DMS153 treated with DMSO at 0.1 percent for 48 hours (cell line): ENCODE results near the gene RTN4RL1.
"Not testable (repeated sequence)": the region's sequence is repeated elsewhere in the genome, so short reads cannot be mapped to it uniquely, and the experiment has no call there.

Source experiments
- DNase-seq: peaks from one replicate; lab custom pipeline; 2025; ENCODE audit not compliant: unreplicated experiment; lab: John Stamatoyannopoulos, UW

RTN4RL1 gene

GRCh38 chr17:2025622-2026309 lies 632 bp upstream of the RTN4RL1 start:
- DNase-seq, result peak; percentile 14

- DNase-seq, result no peak
These were observed 438 bp downstream of the RTN4RL1 start for GRCh38 chr17:2024572-2025219.

GRCh38 chr17:2023692-2024571 lies 1.2 kb downstream of the RTN4RL1 start:
- DNase-seq, result no peak

GRCh38 chr17:2023256-2023655 lies 1.9 kb downstream of the RTN4RL1 start:
- no peak for DNase-seq

- DNase-seq, result no peak
These were observed 2.4 kb downstream of the RTN4RL1 start for GRCh38 chr17:2022647-2023240.

- no peak for DNase-seq
These were observed 4.4 kb downstream of the RTN4RL1 start for GRCh38 chr17:2020721-2021120.

- DNase-seq, result no peak
These were observed 5.4 kb downstream of the RTN4RL1 start for GRCh38 chr17:2019723-2020122.

- DNase-seq, result no peak
These were observed 6.2 kb downstream of the RTN4RL1 start for GRCh38 chr17:2018716-2019510.

GRCh38 chr17:2017274-2017941 lies 7.7 kb downstream of the RTN4RL1 start:
- DNase-seq, result no peak

- DNase-seq, result no peak
These were observed 8.6 kb downstream of the RTN4RL1 start for GRCh38 chr17:2016494-2016893.

GRCh38 chr17:2015314-2015713 lies 9.8 kb downstream of the RTN4RL1 start:
- DNase-seq, result no peak

- no peak for DNase-seq
These were observed 11.2 kb downstream of the RTN4RL1 start for GRCh38 chr17:2013994-2014317.

- DNase-seq, result not testable (repeated sequence)
These were observed 11.7 kb downstream of the RTN4RL1 start for GRCh38 chr17:2013220-2013993.

- DNase-seq, result no peak
These were observed 12.6 kb downstream of the RTN4RL1 start for GRCh38 chr17:2012499-2012898.

GRCh38 chr17:2011411-2012371 lies 13.4 kb downstream of the RTN4RL1 start:
- DNase-seq, result no peak

GRCh38 chr17:2009737-2010136 lies 15.4 kb downstream of the RTN4RL1 start:
- no peak for DNase-seq

GRCh38 chr17:2008332-2009126 lies 16.6 kb downstream of the RTN4RL1 start:
- no peak for DNase-seq
